ENCODE data around the gene CDKAL1. TPM values are rescaled to one million over a fixed set of nuclear protein-coding genes. Genes with fewer than 3 reads are reported as not detected.

Gene CDKAL1
- total and polyA plus RNA-seq, 8 donors, result 13.6 to 20.7 (median 17.5) TPM

- Histone ChIP-seq H3K36me3 (no peaks in the 10 kb centered on the region), H3K27ac (no peak overlapping the region), H3K4me1 (no peaks in the 10 kb centered on the region), H3K4me3 (no peak overlapping the region), H3K9me3 (no peaks in the 10 kb centered on the region), H3K27me3 (no peaks in the 10 kb centered on the region)
- ATAC-seq (no peak), DNase-seq (no peak)
- no peak for TF ChIP-seq CTCF (IDR thresholded peaks at IDR 0.05)
- intact Hi-C loops (cut with DNase I), result no loop called here
Measured at GRCh38 chr6:21161707-21162106, 627.5 kb downstream of the CDKAL1 start.

DNA sequence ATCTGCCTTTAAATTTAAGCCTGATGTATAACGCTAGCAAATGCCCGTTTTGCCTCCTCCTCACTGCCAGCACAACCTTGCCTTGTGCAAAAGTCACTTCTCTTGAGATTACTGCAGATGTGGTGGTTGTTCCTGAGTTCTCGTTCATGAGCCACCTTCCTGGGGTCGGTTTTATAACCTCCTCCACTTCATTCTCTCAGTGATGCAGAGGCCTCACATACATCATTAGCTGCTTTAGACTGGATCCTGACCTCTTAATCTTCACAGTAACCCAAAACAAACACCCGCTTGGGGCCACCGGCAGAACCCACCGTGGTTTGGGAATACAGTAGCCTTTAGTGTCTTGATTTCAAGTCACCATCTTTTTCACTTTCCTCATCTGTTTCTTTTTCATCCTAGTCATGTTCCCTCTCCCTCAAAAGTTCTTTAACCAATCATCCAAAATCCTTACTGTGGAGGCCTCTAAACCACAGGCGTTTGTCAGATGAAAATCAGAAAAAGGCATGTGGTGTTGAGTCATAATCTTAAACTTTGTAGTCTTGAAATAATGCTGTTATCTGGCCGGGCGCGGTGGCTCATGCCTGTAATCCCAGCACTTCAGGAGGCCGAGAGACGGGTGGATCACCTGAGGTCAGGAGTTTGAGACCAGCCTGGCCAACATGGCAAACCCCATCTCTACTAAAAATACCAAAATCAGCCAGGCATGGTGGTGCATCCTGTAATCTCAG is 629.0 kb downstream of the CDKAL1 start:
- H3K27me3 ChIP-seq, result no peaks in the 10 kb centered on the region

GRCh38 chr6:21163838-21164180 is 629.6 kb downstream of the CDKAL1 start:
- no peaks in the 10 kb centered on the region for H3K27me3 ChIP-seq
- H3K9me3 ChIP-seq, result no peaks in the 10 kb centered on the region
- no peak for ATAC-seq
- intact Hi-C loops (cut with DNase I), result no loop called here
- no peak for TF ChIP-seq CTCF (IDR thresholded peaks at IDR 0.05)
- H3K4me1 ChIP-seq, result no peaks in the 10 kb centered on the region
- no peak for DNase-seq
- no peaks in the 10 kb centered on the region for H3K36me3 ChIP-seq
- no peak overlapping the region for H3K27ac ChIP-seq
- no peak overlapping the region for H3K4me3 ChIP-seq

More for the DNA sequence above, 629.0 kb downstream of the CDKAL1 start:
- intact Hi-C loops (cut with DNase I), result no loop called here
- no peak overlapping the region for H3K27ac ChIP-seq
- no peak for ATAC-seq
- no peak for TF ChIP-seq CTCF (IDR thresholded peaks at IDR 0.05)
- no peaks in the 10 kb centered on the region for H3K4me1 ChIP-seq
- H3K4me3 ChIP-seq, result no peak overlapping the region
- no peaks in the 10 kb centered on the region for H3K36me3 ChIP-seq
- DNase-seq, result no peak
- no peaks in the 10 kb centered on the region for H3K9me3 ChIP-seq

DNA sequence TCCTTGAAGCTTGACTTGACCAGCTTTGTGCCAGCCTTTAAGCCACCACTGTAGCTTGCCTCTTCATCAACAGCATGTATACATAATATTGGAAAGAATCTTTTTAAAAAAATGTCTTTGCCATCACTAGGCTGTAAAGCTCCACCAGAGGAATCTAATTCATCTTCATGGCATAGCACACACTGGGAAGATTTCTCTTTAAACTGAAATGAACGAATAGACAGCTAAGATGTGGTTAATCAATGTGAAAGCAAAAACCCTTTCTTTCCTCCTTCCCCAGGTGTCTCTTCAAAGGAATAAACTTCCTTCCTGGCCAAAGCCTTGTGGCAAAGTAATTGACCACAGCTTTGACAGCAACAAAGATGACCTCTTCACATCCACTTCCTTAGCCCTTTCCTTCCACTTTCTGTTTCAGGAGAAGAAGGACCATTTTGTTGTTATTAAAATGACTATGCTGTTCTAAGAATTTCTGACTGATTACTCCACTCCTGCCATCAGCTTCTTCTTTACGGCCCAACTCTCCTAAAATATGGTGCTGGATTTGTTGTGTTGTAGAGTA is 630.6 kb downstream of the CDKAL1 start:
- intact Hi-C loops (cut with DNase I), result no loop called here
- H3K36me3 ChIP-seq, result no peaks in the 10 kb centered on the region
- no peaks in the 10 kb centered on the region for H3K27me3 ChIP-seq
- H3K27ac ChIP-seq, result no peak overlapping the region
- DNase-seq (no peak), ATAC-seq (no peak)
- H3K4me1 ChIP-seq, result no peaks in the 10 kb centered on the region
- no peak overlapping the region for H3K4me3 ChIP-seq
- no peak for TF ChIP-seq CTCF (IDR thresholded peaks at IDR 0.05)
- no peaks in the 10 kb centered on the region for H3K9me3 ChIP-seq

GRCh38 chr6:21166754-21167153 is 632.5 kb downstream of the CDKAL1 start:
- no peaks in the 10 kb centered on the region for H3K36me3 ChIP-seq
- ATAC-seq (no peak), DNase-seq (no peak)
- intact Hi-C loops (cut with DNase I), result no loop called here
- H3K4me3 ChIP-seq, result no peak overlapping the region
- H3K27me3 ChIP-seq, result no peaks in the 10 kb centered on the region
- no peak for TF ChIP-seq CTCF (IDR thresholded peaks at IDR 0.05)
- H3K27ac ChIP-seq, result no peak overlapping the region
- no peaks in the 10 kb centered on the region for H3K4me1 ChIP-seq
- no peaks in the 10 kb centered on the region for H3K9me3 ChIP-seq
